HepG2 (cell line): ENCODE data around the gene BCAS3. TPM values are rescaled to one million over a fixed set of nuclear protein-coding genes. Genes with fewer than 3 reads are reported as not detected.
A peak's percentile ranks its signal among the peaks of the same experiment; 100 is the strongest.

Experiments
- ATAD3A ChIP-seq: sonication (generic); formaldehyde crosslinking; IDR thresholded peaks from 2 replicates; pipeline ENCODE4 v1.4.0; 2020; ENCODE audit warnings: missing genetic modification reagents
- DMAP1 ChIP-seq: IDR thresholded peaks from 2 replicates; pipeline ENCODE4 v1.6.1; 2016
- E2F2 ChIP-seq: sonication (generic); formaldehyde crosslinking; IDR thresholded peaks from 2 replicates; pipeline ENCODE4 v1.4.0; 2020; ENCODE audit warnings: missing genetic modification reagents, borderline replicate concordance
- ISL2 ChIP-seq: sonication (generic); formaldehyde crosslinking; IDR thresholded peaks from 2 replicates; pipeline ENCODE4 v1.5.0; 2020; ENCODE audit warnings: missing genetic modification reagents
- JDP2 ChIP-seq: sonication (generic); formaldehyde crosslinking; IDR thresholded peaks from 2 replicates; pipeline ENCODE4 v1.8.1; 2022; ENCODE audit warnings: missing genetic modification reagents, borderline replicate concordance
- MTERF4 ChIP-seq: sonication (generic); formaldehyde crosslinking; IDR thresholded peaks from 2 replicates; pipeline ENCODE4 v1.8.0; 2023; ENCODE audit warnings: mild to moderate bottlenecking, missing genetic modification reagents
- NFIB ChIP-seq: sonication (generic); formaldehyde crosslinking; IDR thresholded peaks from 2 replicates; pipeline ENCODE4 v1.9.0; 2021; ENCODE audit warnings: missing genetic modification reagents, mild to moderate bottlenecking, borderline replicate concordance
- PAX8 ChIP-seq: sonication (generic); formaldehyde crosslinking; IDR thresholded peaks from 2 replicates; pipeline ENCODE4 v1.8.0; 2022; ENCODE audit warnings: mild to moderate bottlenecking, missing genetic modification reagents, borderline replicate concordance
- SETDB1 ChIP-seq: sonication (generic); formaldehyde crosslinking; IDR thresholded peaks from 2 replicates; pipeline ENCODE4 v1.5.1; 2020; ENCODE audit warnings: missing genetic modification reagents, mild to moderate bottlenecking, borderline replicate concordance
- SMARCE1 ChIP-seq: fragments of 450-650 bp; IDR thresholded peaks from 2 replicates; pipeline ENCODE4 v1.6.1; 2017; ENCODE audit warnings: borderline replicate concordance
- SYNCRIP ChIP-seq: fragments of 200-400 bp; formaldehyde crosslinking; IDR thresholded peaks from 2 replicates; pipeline ENCODE4 v1.6.1; 2018; ENCODE audit warnings: mild to moderate bottlenecking, low read depth, low read length; ENCODE audit not compliant: insufficient read depth
- TOPORS ChIP-seq: sonication (generic); formaldehyde crosslinking; IDR thresholded peaks from 2 replicates; pipeline ENCODE4 v1.8.0; 2023; ENCODE audit warnings: mild to moderate bottlenecking, missing genetic modification reagents
- ZBTB38 ChIP-seq: sonication (generic); formaldehyde crosslinking; IDR thresholded peaks from 2 replicates; pipeline ENCODE4 v1.5.1; 2020; ENCODE audit warnings: mild to moderate bottlenecking, missing genetic modification reagents
- ZBTB7A ChIP-seq: sonication (generic); formaldehyde crosslinking; IDR thresholded peaks from 2 replicates; pipeline ENCODE4 v1.8.0; 2022; ENCODE audit warnings: mild to moderate bottlenecking, missing genetic modification reagents
- ZFP62 ChIP-seq: sonication (generic); formaldehyde crosslinking; IDR thresholded peaks from 2 replicates; pipeline ENCODE4 v1.4.0; 2020; ENCODE audit warnings: missing genetic modification reagents
- ZMYM4 ChIP-seq: sonication (generic); formaldehyde crosslinking; IDR thresholded peaks from 2 replicates; pipeline ENCODE4 v1.8.1; 2023; ENCODE audit warnings: mild to moderate bottlenecking, missing genetic modification reagents
- ZNF253 ChIP-seq: sonication (generic); formaldehyde crosslinking; IDR thresholded peaks from 2 replicates; pipeline ENCODE4 v1.8.0; 2022; ENCODE audit warnings: mild to moderate bottlenecking, missing genetic modification reagents, borderline replicate concordance
- ZNF564 ChIP-seq: sonication (generic); formaldehyde crosslinking; IDR thresholded peaks from 2 replicates; pipeline ENCODE4 v1.8.1; 2023; ENCODE audit warnings: mild to moderate bottlenecking, missing genetic modification reagents
- ZNF644 ChIP-seq: IDR thresholded peaks from 2 replicates; pipeline ENCODE4 v1.6.1; 2016; ENCODE audit warnings: low read depth
- ZNF737 ChIP-seq: sonication (generic); formaldehyde crosslinking; IDR thresholded peaks from 2 replicates; pipeline ENCODE4 v1.5.0; 2020; ENCODE audit warnings: missing genetic modification reagents, mild to moderate bottlenecking, borderline replicate concordance
- ZNF773 ChIP-seq: sonication (generic); formaldehyde crosslinking; IDR thresholded peaks from 2 replicates; pipeline ENCODE4 v1.4.0; 2020; ENCODE audit warnings: missing genetic modification reagents, borderline replicate concordance
- polyA plus RNA-seq, 8 experiments: library from polyadenylated mRNA; depleted of rRNA in 3 of 8; stranded (reverse) in 7 of 8; unstranded in 1 of 8; fragments of >200 nt; fragmentation: Illumina TruSeq in 4 of 8; extraction: Trizol in 4 of 8; gene quantifications; 2 replicates each; pipeline versions ENCODE4 v1.2.1 to v1.2.3, GENCODE V29; 2011 to 2016; ENCODE audit warnings: low read depth in 4 of 8, missing spikeins in 1 of 8, mixed read lengths in 1 of 8; ENCODE audit not compliant: insufficient read depth in 1 of 8
- total RNA-seq, 5 experiments: library from RNA; depleted of rRNA; stranded (reverse); fragments of >200 nt; fragmentation: Illumina TruSeq; extraction: Trizol; gene quantifications; 2 replicates each; pipeline ENCODE4 v1.2.3, GENCODE V29; 2016; ENCODE audit warnings: low read depth in 1 of 5
- TF ChIP-seq, protein P1 (sequence below): fragments of 450-650 bp; IDR thresholded peaks from 2 replicates; pipeline ENCODE4 v1.6.1; 2016
- TF ChIP-seq, protein P2 (sequence below): IDR thresholded peaks from 2 replicates; pipeline ENCODE4 v1.6.1; 2012; ENCODE audit warnings: inconsistent platforms
- TF ChIP-seq, protein P3 (sequence below): IDR thresholded peaks from 2 replicates; pipeline ENCODE4 v1.6.1; 2018; ENCODE audit warnings: missing genetic modification reagents, mild to moderate bottlenecking, missing compliant biosample characterization
- TF ChIP-seq, protein P4 (sequence below): sonication (generic); formaldehyde crosslinking; IDR thresholded peaks from 2 replicates; pipeline ENCODE4 v1.4.0; 2020; ENCODE audit warnings: missing genetic modification reagents, borderline replicate concordance

Gene BCAS3
- total and polyA plus RNA-seq, 2 of the 13 experiments (the other 11 are each of a cell fraction or from before 2014, with no cell fraction given) = 10.7 to 11.2 TPM

- TF ChIP-seq, protein P1, sequence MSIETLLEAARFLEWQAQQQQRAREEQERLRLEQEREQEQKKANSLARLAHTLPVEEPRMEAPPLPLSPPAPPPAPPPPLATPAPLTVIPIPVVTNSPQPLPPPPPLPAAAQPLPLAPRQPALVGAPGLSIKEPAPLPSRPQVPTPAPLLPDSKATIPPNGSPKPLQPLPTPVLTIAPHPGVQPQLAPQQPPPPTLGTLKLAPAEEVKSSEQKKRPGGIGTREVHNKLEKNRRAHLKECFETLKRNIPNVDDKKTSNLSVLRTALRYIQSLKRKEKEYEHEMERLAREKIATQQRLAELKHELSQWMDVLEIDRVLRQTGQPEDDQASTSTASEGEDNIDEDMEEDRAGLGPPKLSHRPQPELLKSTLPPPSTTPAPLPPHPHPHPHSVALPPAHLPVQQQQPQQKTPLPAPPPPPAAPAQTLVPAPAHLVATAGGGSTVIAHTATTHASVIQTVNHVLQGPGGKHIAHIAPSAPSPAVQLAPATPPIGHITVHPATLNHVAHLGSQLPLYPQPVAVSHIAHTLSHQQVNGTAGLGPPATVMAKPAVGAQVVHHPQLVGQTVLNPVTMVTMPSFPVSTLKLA = no peak
- no peak for TF ChIP-seq ISL2 (CRISPR knock-in tag)
- no peak for TF ChIP-seq DMAP1 (CRISPR knock-in tag)
- TF ChIP-seq, protein P2, sequence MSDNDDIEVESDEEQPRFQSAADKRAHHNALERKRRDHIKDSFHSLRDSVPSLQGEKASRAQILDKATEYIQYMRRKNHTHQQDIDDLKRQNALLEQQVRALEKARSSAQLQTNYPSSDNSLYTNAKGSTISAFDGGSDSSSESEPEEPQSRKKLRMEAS = peak; percentile 12; the same call in 1 of the 2 replicates
- TF ChIP-seq, protein P3, sequence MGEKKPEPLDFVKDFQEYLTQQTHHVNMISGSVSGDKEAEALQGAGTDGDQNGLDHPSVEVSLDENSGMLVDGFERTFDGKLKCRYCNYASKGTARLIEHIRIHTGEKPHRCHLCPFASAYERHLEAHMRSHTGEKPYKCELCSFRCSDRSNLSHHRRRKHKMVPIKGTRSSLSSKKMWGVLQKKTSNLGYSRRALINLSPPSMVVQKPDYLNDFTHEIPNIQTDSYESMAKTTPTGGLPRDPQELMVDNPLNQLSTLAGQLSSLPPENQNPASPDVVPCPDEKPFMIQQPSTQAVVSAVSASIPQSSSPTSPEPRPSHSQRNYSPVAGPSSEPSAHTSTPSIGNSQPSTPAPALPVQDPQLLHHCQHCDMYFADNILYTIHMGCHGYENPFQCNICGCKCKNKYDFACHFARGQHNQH (CRISPR knock-in tag) = no peak
- no peak for TF ChIP-seq MTERF4 (CRISPR knock-in tag)
- TF ChIP-seq ZNF773 = no peak
- TF ChIP-seq ZNF564 (CRISPR knock-in tag) = no peak
- TF ChIP-seq E2F2 (CRISPR knock-in tag) = no peak
- TF ChIP-seq SETDB1 (CRISPR knock-in tag) = 0 out of 2 replicates have a peak, but pooled peaks have one; percentile 58
- 0 out of 2 replicates have a peak, but pooled peaks have one; percentile 11 for TF ChIP-seq ZBTB38 (CRISPR knock-in tag)
- no peak for TF ChIP-seq ATAD3A (CRISPR knock-in tag)
- no peak for TF ChIP-seq NFIB (CRISPR knock-in tag)
- no peak for TF ChIP-seq JDP2
- no peak for TF ChIP-seq PAX8 (CRISPR knock-in tag)
- TF ChIP-seq ZBTB7A (CRISPR knock-in tag) = no peak
- TF ChIP-seq ZMYM4 = no peak
- no peak for TF ChIP-seq ZNF253
- TF ChIP-seq SYNCRIP = no peak
- TF ChIP-seq ZFP62 (CRISPR knock-in tag) = no peak
- no peak for TF ChIP-seq ZNF644
- TF ChIP-seq SMARCE1 = no peak
- TF ChIP-seq, protein P4, sequence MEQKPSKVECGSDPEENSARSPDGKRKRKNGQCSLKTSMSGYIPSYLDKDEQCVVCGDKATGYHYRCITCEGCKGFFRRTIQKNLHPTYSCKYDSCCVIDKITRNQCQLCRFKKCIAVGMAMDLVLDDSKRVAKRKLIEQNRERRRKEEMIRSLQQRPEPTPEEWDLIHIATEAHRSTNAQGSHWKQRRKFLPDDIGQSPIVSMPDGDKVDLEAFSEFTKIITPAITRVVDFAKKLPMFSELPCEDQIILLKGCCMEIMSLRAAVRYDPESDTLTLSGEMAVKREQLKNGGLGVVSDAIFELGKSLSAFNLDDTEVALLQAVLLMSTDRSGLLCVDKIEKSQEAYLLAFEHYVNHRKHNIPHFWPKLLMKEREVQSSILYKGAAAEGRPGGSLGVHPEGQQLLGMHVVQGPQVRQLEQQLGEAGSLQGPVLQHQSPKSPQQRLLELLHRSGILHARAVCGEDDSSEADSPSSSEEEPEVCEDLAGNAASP = no peak
- TF ChIP-seq TOPORS (CRISPR knock-in tag) = no peak
- TF ChIP-seq ZNF737 = no peak
Measured at GRCh38 chr17:61380217-61380835, 702.7 kb downstream of the BCAS3 start (continued).
